K562 (cell line): ENCODE measurements around the gene KNG1. TPM values are rescaled to one million over a fixed set of nuclear protein-coding genes. Genes with fewer than 3 reads are reported as not detected.

Source experiments
- CTBP1 ChIP-seq: fragments of 450-650 bp; IDR thresholded peaks from 2 replicates; pipeline ENCODE4 v1.6.1; 2016; ENCODE audit warnings: borderline replicate concordance
- FOXJ3 ChIP-seq: sonication (generic); formaldehyde crosslinking; IDR thresholded peaks from 2 replicates; pipeline ENCODE4 v1.4.0; 2020; ENCODE audit warnings: mild to moderate bottlenecking, missing genetic modification reagents
- KDM1A ChIP-seq, 2 experiments: fragments of 450-650 bp; IDR thresholded peaks; 2 replicates each; pipeline ENCODE4 v1.6.1; 2016; ENCODE audit warnings: mild to moderate bottlenecking in 2 of 2
- PPARD ChIP-seq: fragments of 250-450 bp; sonication (Bioruptor Pico); IDR thresholded peaks from 2 replicates; pipeline ENCODE4 v1.8.0; 2022; ENCODE audit warnings: inconsistent platforms, mild to moderate bottlenecking, moderate library complexity
- RBM34 ChIP-seq: fragments of 200-400 bp; formaldehyde crosslinking; IDR thresholded peaks from 2 replicates; pipeline ENCODE4 v1.6.1; 2018; ENCODE audit warnings: low read length, borderline replicate concordance; ENCODE audit not compliant: insufficient read depth
- TAL1 ChIP-seq: fragments of 450-650 bp; IDR thresholded peaks from 2 replicates; pipeline ENCODE4 v1.6.1; 2016; ENCODE audit warnings: mild to moderate bottlenecking
- polyA plus RNA-seq, 8 experiments: library from polyadenylated mRNA; depleted of rRNA in 4 of 8; stranded (reverse) in 5 of 8; unstranded in 3 of 8; fragments of >200 nt; fragmentation: Nextera tagmentation in 2 of 8; fragmentation: Illumina TruSeq in 1 of 8; extraction: Ambion mirVana in 2 of 8; extraction: Trizol in 1 of 8; gene quantifications; 2 replicates each; pipeline versions ENCODE4 v1.2.1 to v1.2.3, GENCODE V29; 2011 to 2014; ENCODE audit warnings: inconsistent platforms in 1 of 8, missing spikeins in 1 of 8
- total RNA-seq, 7 experiments: library from RNA; depleted of rRNA in 6 of 7; stranded (reverse); fragments of >200 nt in 6 of 7; fragmentation: Illumina TruSeq in 2 of 7; extraction: Trizol in 2 of 7; gene quantifications; 2 replicates each; pipeline versions ENCODE4 v1.2.1 to v1.2.3, GENCODE V29; 2011 to 2021; ENCODE audit warnings: low replicate concordance in 1 of 7
- TF ChIP-seq, protein P1 (sequence below): fragments of 250-450 bp; sonication (Bioruptor Pico); IDR thresholded peaks from 2 replicates; pipeline ENCODE4 v1.5.0; 2021; ENCODE audit warnings: mild to moderate bottlenecking, borderline replicate concordance
- TF ChIP-seq, protein P2 (sequence below), 2 experiments: fragments of 450-650 bp in 1 of 2; sonication (generic) in 1 of 2; formaldehyde crosslinking in 1 of 2; IDR thresholded peaks; 2 replicates each; pipeline versions ENCODE4 v1.7.1 to v1.9.0; 2016 to 2022; ENCODE audit warnings: inconsistent platforms in 1 of 2, mild to moderate bottlenecking in 1 of 2, missing genetic modification reagents in 1 of 2
- TF ChIP-seq, protein P3 (sequence below): fragments of 200-800 bp; sonication (Bioruptor generic); IDR thresholded peaks from 2 replicates; pipeline ENCODE4 v1.6.1; 2016; ENCODE audit warnings: missing genetic modification characterization, missing compliant biosample characterization

Gene KNG1
- total and polyA plus RNA-seq, 9 of the 15 experiments (the other 6 are each of a cell fraction or from before 2014, with no cell fraction given): 0.09 TPM; not detected in 8

DNA sequence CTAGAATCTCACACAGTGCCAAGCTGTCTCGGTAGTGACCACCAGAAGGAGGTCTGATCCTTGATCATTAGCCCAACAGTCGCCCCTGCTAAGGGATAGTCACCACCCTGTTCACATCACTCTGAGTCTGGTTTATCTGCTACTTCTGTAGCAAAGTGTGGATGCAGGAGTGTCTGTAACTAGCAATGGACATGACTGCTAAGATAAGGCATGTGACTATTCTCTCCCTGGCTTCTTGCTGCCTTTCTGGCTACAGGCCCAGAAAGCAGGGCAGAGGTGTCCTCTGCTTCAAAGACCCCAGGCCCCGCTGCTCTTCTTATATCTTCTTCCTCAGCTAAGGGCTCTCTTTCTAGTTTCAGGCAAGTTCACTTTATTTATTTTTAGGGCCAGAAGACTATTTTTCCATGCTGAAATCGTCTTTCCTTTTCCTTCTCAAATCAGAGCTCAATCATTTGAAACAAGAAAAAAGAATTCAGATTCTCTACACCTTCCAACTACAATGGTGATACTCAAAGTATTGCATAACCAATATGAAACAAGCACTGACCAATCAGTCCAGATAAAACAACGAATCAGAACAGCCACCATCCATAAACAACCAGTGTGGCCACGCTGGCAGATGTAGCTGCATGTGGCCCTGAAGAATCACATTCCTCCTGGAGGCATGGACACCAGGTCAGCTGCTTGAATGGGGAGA lies 8.0 kb upstream of the KNG1 start (continued):
- TF ChIP-seq, protein P1, sequence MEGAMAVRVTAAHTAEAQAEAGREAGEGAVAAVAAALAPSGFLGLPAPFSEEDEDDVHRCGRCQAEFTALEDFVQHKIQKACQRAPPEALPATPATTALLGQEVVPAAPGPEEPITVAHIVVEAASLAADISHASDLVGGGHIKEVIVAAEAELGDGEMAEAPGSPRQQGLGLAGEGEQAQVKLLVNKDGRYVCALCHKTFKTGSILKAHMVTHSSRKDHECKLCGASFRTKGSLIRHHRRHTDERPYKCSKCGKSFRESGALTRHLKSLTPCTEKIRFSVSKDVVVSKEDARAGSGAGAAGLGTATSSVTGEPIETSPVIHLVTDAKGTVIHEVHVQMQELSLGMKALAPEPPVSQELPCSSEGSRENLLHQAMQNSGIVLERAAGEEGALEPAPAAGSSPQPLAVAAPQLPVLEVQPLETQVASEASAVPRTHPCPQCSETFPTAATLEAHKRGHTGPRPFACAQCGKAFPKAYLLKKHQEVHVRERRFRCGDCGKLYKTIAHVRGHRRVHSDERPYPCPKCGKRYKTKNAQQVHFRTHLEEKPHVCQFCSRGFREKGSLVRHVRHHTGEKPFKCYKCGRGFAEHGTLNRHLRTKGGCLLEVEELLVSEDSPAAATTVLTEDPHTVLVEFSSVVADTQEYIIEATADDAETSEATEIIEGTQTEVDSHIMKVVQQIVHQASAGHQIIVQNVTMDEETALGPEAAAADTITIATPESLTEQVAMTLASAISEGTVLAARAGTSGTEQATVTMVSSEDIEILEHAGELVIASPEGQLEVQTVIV (CRISPR knock-in tag): no peak
- 0 out of 4 replicates have a peak, but pooled peaks of 1 of the 2 experiments have one; percentile 16 for TF ChIP-seq KDM1A (IDR thresholded peaks at IDR 0.05)
- TF ChIP-seq FOXJ3 (CRISPR knock-in tag): no peak
- no peak for TF ChIP-seq TAL1
- peak; percentile 19; the same call in 1 of the 2 replicates for TF ChIP-seq CTBP1
- no peak for TF ChIP-seq PPARD (CRISPR knock-in tag)
- TF ChIP-seq, protein P2, sequence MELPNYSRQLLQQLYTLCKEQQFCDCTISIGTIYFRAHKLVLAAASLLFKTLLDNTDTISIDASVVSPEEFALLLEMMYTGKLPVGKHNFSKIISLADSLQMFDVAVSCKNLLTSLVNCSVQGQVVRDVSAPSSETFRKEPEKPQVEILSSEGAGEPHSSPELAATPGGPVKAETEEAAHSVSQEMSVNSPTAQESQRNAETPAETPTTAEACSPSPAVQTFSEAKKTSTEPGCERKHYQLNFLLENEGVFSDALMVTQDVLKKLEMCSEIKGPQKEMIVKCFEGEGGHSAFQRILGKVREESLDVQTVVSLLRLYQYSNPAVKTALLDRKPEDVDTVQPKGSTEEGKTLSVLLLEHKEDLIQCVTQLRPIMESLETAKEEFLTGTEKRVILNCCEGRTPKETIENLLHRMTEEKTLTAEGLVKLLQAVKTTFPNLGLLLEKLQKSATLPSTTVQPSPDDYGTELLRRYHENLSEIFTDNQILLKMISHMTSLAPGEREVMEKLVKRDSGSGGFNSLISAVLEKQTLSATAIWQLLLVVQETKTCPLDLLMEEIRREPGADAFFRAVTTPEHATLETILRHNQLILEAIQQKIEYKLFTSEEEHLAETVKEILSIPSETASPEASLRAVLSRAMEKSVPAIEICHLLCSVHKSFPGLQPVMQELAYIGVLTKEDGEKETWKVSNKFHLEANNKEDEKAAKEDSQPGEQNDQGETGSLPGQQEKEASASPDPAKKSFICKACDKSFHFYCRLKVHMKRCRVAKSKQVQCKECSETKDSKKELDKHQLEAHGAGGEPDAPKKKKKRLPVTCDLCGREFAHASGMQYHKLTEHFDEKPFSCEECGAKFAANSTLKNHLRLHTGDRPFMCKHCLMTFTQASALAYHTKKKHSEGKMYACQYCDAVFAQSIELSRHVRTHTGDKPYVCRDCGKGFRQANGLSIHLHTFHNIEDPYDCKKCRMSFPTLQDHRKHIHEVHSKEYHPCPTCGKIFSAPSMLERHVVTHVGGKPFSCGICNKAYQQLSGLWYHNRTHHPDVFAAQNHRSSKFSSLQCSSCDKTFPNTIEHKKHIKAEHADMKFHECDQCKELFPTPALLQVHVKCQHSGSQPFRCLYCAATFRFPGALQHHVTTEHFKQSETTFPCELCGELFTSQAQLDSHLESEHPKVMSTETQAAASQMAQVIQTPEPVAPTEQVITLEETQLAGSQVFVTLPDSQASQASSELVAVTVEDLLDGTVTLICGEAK (IDR thresholded peaks at IDR 0.05): no peak
- TF ChIP-seq, protein P2 (CRISPR knock-in tag; IDR thresholded peaks at IDR 0.05): no peak
- TF ChIP-seq RBM34: no peak
- TF ChIP-seq, protein P3, sequence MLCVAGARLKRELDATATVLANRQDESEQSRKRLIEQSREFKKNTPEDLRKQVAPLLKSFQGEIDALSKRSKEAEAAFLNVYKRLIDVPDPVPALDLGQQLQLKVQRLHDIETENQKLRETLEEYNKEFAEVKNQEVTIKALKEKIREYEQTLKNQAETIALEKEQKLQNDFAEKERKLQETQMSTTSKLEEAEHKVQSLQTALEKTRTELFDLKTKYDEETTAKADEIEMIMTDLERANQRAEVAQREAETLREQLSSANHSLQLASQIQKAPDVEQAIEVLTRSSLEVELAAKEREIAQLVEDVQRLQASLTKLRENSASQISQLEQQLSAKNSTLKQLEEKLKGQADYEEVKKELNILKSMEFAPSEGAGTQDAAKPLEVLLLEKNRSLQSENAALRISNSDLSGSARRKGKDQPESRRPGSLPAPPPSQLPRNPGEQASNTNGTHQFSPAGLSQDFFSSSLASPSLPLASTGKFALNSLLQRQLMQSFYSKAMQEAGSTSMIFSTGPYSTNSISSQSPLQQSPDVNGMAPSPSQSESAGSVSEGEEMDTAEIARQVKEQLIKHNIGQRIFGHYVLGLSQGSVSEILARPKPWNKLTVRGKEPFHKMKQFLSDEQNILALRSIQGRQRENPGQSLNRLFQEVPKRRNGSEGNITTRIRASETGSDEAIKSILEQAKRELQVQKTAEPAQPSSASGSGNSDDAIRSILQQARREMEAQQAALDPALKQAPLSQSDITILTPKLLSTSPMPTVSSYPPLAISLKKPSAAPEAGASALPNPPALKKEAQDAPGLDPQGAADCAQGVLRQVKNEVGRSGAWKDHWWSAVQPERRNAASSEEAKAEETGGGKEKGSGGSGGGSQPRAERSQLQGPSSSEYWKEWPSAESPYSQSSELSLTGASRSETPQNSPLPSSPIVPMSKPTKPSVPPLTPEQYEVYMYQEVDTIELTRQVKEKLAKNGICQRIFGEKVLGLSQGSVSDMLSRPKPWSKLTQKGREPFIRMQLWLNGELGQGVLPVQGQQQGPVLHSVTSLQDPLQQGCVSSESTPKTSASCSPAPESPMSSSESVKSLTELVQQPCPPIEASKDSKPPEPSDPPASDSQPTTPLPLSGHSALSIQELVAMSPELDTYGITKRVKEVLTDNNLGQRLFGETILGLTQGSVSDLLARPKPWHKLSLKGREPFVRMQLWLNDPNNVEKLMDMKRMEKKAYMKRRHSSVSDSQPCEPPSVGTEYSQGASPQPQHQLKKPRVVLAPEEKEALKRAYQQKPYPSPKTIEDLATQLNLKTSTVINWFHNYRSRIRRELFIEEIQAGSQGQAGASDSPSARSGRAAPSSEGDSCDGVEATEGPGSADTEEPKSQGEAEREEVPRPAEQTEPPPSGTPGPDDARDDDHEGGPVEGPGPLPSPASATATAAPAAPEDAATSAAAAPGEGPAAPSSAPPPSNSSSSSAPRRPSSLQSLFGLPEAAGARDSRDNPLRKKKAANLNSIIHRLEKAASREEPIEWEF: no peak
